ENCODE data around the gene RAB3A. TPM values are rescaled to one million over a fixed set of nuclear protein-coding genes. Genes with fewer than 3 reads are reported as not detected.
A peak's percentile ranks its signal among the peaks of the same experiment; 100 is the strongest.

Gene RAB3A
- total and polyA plus RNA-seq, 8 donors = 0.87 to 2.2 (median 2.0) TPM; not detected in 1

- 75 to 89% (median 88%) methylated on average over 12 to 18 of the region's 18 CpGs for WGBS, 5 donors
- DNase-seq = no peak
- H3K4me3 ChIP-seq = no peak overlapping the region
- H3K9me3 ChIP-seq = no peaks in the 10 kb centered on the region
- H3K27me3 ChIP-seq = no peaks in the 10 kb centered on the region
- no peak for TF ChIP-seq CTCF (IDR thresholded peaks at IDR 0.05)
- H3K4me1 ChIP-seq = peaks cover 27 to 41% (median 38%) of the 10 kb centered on the region in 4 donors
- H3K27ac ChIP-seq = peak overlapping the region in 3 of 5 donors; percentile 91 to 96 (median 93)
- H3K36me3 ChIP-seq = peaks cover 2 to 47% (median 38%) of the 10 kb centered on the region in 4 donors
- intact Hi-C loops (cut with DNase I; ENCODE audit: low total_unique reads) = no loop called here
Measured at GRCh38 chr19:18150776-18151624, 52.8 kb downstream of the RAB3A start.

GRCh38 chr19:18149596-18149975 is 54.3 kb downstream of the RAB3A start:
- Histone ChIP-seq H3K36me3 (peaks cover 15 to 55% (median 49%) of the 10 kb centered on the region in 4 donors), H3K4me3 (no peak overlapping the region)
- WGBS, 5 donors = 87 to 90% (median 88%) methylated on average over 16 of the region's 16 CpGs

GRCh38 chr19:18147396-18147795 is 56.4 kb downstream of the RAB3A start:
- Histone ChIP-seq H3K4me1 (peaks cover 8 to 12% (median 12%) of the 10 kb centered on the region in 4 donors), H3K9me3 (no peaks in the 10 kb centered on the region), H3K36me3 (peaks cover 33 to 77% (median 71%) of the 10 kb centered on the region in 4 donors), H3K27ac (no peak overlapping the region), H3K27me3 (no peaks in the 10 kb centered on the region), H3K4me3 (no peak overlapping the region)
- intact Hi-C loops (cut with DNase I; ENCODE audit: low total_unique reads) = no loop called here
- no peak for TF ChIP-seq CTCF (IDR thresholded peaks at IDR 0.05)
- TF ChIP-seq POLR2A (IDR thresholded peaks at IDR 0.05) = no peak
- TF ChIP-seq POLR2AphosphoS5 (IDR thresholded peaks at IDR 0.05) = no peak
- no peak for TF ChIP-seq EP300 (IDR thresholded peaks at IDR 0.05)
- 92 to 95% (median 93%) methylated on average over 11 to 13 of the region's 13 CpGs for WGBS, 5 donors
- no peak for DNase-seq

More at GRCh38 chr19:18149596-18149975, 54.3 kb downstream of the RAB3A start:
- intact Hi-C loops (cut with DNase I; ENCODE audit: low total_unique reads) = no loop called here
- no peak overlapping the region for H3K27ac ChIP-seq
- no peak for DNase-seq
- H3K27me3 ChIP-seq = no peaks in the 10 kb centered on the region
- TF ChIP-seq EP300 (IDR thresholded peaks at IDR 0.05) (no peak), CTCF (IDR thresholded peaks at IDR 0.05) (no peak), POLR2A (IDR thresholded peaks at IDR 0.05) (no peak), POLR2AphosphoS5 (IDR thresholded peaks at IDR 0.05) (no peak)
- H3K4me1 ChIP-seq = peaks cover 19 to 27% (median 25%) of the 10 kb centered on the region in 4 donors
- no peaks in the 10 kb centered on the region for H3K9me3 ChIP-seq

Small RNA genes lying within 50 kb of the gene (small RNA-seq; reads per million reads assigned to genes)
- gene IFI30 = 0 reads per million in 4 donors

Other genes starting within 250 kb of the RAB3A start
- gene KCNN1, start 236.9 kb downstream of the RAB3A start, total RNA-seq = not detected
- gene KCNN1, start 236.9 kb downstream of the RAB3A start, polyA plus RNA-seq = under 1 TPM in 2 of 3 donors, not detected in 1; 0.23 to 0.46 TPM
- gene ARRDC2, start 195.9 kb downstream of the RAB3A start, total RNA-seq = 100 to 1,000 TPM in 1 of 5 donors, 10 to 100 TPM in 4; 19.8 to 130 (median 60.8) TPM
- gene ARRDC2, start 195.9 kb downstream of the RAB3A start, polyA plus RNA-seq = 10 to 100 TPM; 31.4 to 34.1 (median 32.7) TPM
- 1 to 10 TPM in 1 of 5 donors, under 1 TPM in 1, not detected in 3; 0.18 to 9.3 TPM for gene IL12RB1, start 117.1 kb downstream of the RAB3A start, total RNA-seq
- under 1 TPM in 2 of 3 donors, not detected in 1; 0.68 to 0.87 TPM for gene IL12RB1, start 117.1 kb downstream of the RAB3A start, polyA plus RNA-seq
- 10 to 100 TPM in 3 of 5 donors, 1 to 10 TPM in 2; 1.7 to 29.0 (median 10.7) TPM for gene MAST3, start 106.3 kb downstream of the RAB3A start, total RNA-seq
- 1 to 10 TPM; 1.8 to 4.0 (median 1.9) TPM for gene MAST3, start 106.3 kb downstream of the RAB3A start, polyA plus RNA-seq
- 100 to 1,000 TPM in 1 of 5 donors, 10 to 100 TPM in 3, 1 to 10 TPM in 1; 6.6 to 490 (median 22.2) TPM for gene PIK3R2, start 50.9 kb downstream of the RAB3A start, total RNA-seq
- 1 to 10 TPM; 2.0 to 5.5 (median 2.6) TPM for gene PIK3R2, start 50.9 kb downstream of the RAB3A start, polyA plus RNA-seq
- 100 to 1,000 TPM in 1 of 5 donors, 10 to 100 TPM in 3, not detected in 1; 37.3 to 199 (median 43.9) TPM for gene IFI30, start 30.2 kb downstream of the RAB3A start, total RNA-seq
- gene IFI30, start 30.2 kb downstream of the RAB3A start, polyA plus RNA-seq = 100 to 1,000 TPM in 1 of 3 donors, 10 to 100 TPM in 2; 53.2 to 103 (median 82.9) TPM
- gene MPV17L2, start 10.8 kb downstream of the RAB3A start, total RNA-seq = 100 to 1,000 TPM in 1 of 5 donors, 10 to 100 TPM in 2, 1 to 10 TPM in 2; 5.9 to 200 (median 13.0) TPM
- 10 to 100 TPM; 11.6 to 15.4 (median 13.3) TPM for gene MPV17L2, start 10.8 kb downstream of the RAB3A start, polyA plus RNA-seq
- gene PDE4C, start 22.4 kb upstream of the RAB3A start, total RNA-seq = 10 to 100 TPM in 3 of 5 donors, 1 to 10 TPM in 1, under 1 TPM in 1; 0.87 to 25.4 (median 11.4) TPM
- gene PDE4C, start 22.4 kb upstream of the RAB3A start, polyA plus RNA-seq = under 1 TPM in 1 of 3 donors, not detected in 2; 0.95 TPM
- 10 to 100 TPM in 1 of 5 donors, 1 to 10 TPM in 3, not detected in 1; 2.4 to 35.7 (median 4.0) TPM for gene IQCN, start 70.4 kb upstream of the RAB3A start, total RNA-seq
- gene IQCN, start 70.4 kb upstream of the RAB3A start, polyA plus RNA-seq = 1 to 10 TPM; 1.4 to 2.7 (median 2.6) TPM
- 1,000 to 10,000 TPM in 2 of 5 donors, 100 to 1,000 TPM in 3; 118 to 1,659 (median 737) TPM for gene JUND, start 77.6 kb upstream of the RAB3A start, total RNA-seq
- 100 to 1,000 TPM in 2 of 3 donors, 10 to 100 TPM in 1; 78.6 to 272 (median 102) TPM for gene JUND, start 77.6 kb upstream of the RAB3A start, polyA plus RNA-seq
- 100 to 1,000 TPM in 2 of 5 donors, 10 to 100 TPM in 3; 24.1 to 185 (median 98.6) TPM for gene LSM4, start 119.0 kb upstream of the RAB3A start, total RNA-seq
- gene LSM4, start 119.0 kb upstream of the RAB3A start, polyA plus RNA-seq = 100 to 1,000 TPM; 114 to 181 (median 173) TPM
- 10 to 100 TPM in 4 of 5 donors, 1 to 10 TPM in 1; 8.0 to 58.9 (median 22.9) TPM for gene PGPEP1, start 136.6 kb upstream of the RAB3A start, total RNA-seq
- gene PGPEP1, start 136.6 kb upstream of the RAB3A start, polyA plus RNA-seq = 10 to 100 TPM in 2 of 3 donors, 1 to 10 TPM in 1; 8.4 to 40.0 (median 31.8) TPM
- 100 to 1,000 TPM in 1 of 5 donors, 10 to 100 TPM in 4; 17.3 to 102 (median 46.9) TPM for gene GDF15, start 182.1 kb upstream of the RAB3A start, total RNA-seq
- 100 to 1,000 TPM in 1 of 3 donors, 10 to 100 TPM in 2; 14.2 to 134 (median 44.5) TPM for gene GDF15, start 182.1 kb upstream of the RAB3A start, polyA plus RNA-seq
- 10 to 100 TPM in 1 of 5 donors, 1 to 10 TPM in 2, not detected in 2; 2.9 to 11.2 (median 7.2) TPM for gene LRRC25, start 193.6 kb upstream of the RAB3A start, total RNA-seq
- gene LRRC25, start 193.6 kb upstream of the RAB3A start, polyA plus RNA-seq = 1 to 10 TPM in 2 of 3 donors, under 1 TPM in 1; 0.98 to 2.4 (median 1.7) TPM
- 100 to 1,000 TPM in 1 of 5 donors, 10 to 100 TPM in 4; 22.8 to 253 (median 39.7) TPM for gene SSBP4, start 215.4 kb upstream of the RAB3A start, total RNA-seq
- gene SSBP4, start 215.4 kb upstream of the RAB3A start, polyA plus RNA-seq = 10 to 100 TPM; 49.9 to 77.6 (median 54.4) TPM
- 10 to 100 TPM in 4 of 5 donors, 1 to 10 TPM in 1; 7.8 to 47.3 (median 15.8) TPM for gene ISYNA1, start 234.1 kb upstream of the RAB3A start, total RNA-seq
- gene ISYNA1, start 234.1 kb upstream of the RAB3A start, polyA plus RNA-seq = 10 to 100 TPM in 2 of 3 donors, 1 to 10 TPM in 1; 9.5 to 39.7 (median 15.0) TPM

Data from stomach (tissue), 9 donors.